HG03520 (cell line): ENCODE measurements around the gene RTKN2.

Experiments used
- ATAC-seq: cut with Tn5 transposase; IDR thresholded peaks from one replicate; pipeline ENCODE4 v1.9.1; 2021; ENCODE audit warnings: mild to moderate bottlenecking, moderate library complexity; ENCODE audit not compliant: unreplicated experiment

RTKN2 gene

GRCh38 chr10:62177111-62177510, 91.5 kb downstream of the RTKN2 start:
- ATAC-seq = no peak

GRCh38 chr10:62175251-62175650, 93.4 kb downstream of the RTKN2 start:
- ATAC-seq = no peak

- no peak for ATAC-seq
Observed at GRCh38 chr10:62172465-62172864, 96.2 kb downstream of the RTKN2 start.

- no peak for ATAC-seq
Observed at GRCh38 chr10:62171791-62172190, 96.9 kb downstream of the RTKN2 start.

- no peak for ATAC-seq
Observed at GRCh38 chr10:62170732-62171131, 97.9 kb downstream of the RTKN2 start.

GRCh38 chr10:62166331-62167131, 102.1 kb downstream of the RTKN2 start:
- peak; percentile 97 for ATAC-seq

GRCh38 chr10:62165803-62166202, 102.8 kb downstream of the RTKN2 start:
- ATAC-seq = no peak

GRCh38 chr10:62163024-62163423, 105.6 kb downstream of the RTKN2 start:
- no peak for ATAC-seq

GRCh38 chr10:62162261-62162981, 106.2 kb downstream of the RTKN2 start:
- no peak for ATAC-seq

GRCh38 chr10:62159351-62159750, 109.3 kb downstream of the RTKN2 start:
- no peak for ATAC-seq

- ATAC-seq = no peak
Observed at GRCh38 chr10:62157601-62158000, 111.0 kb downstream of the RTKN2 start.

- ATAC-seq = no peak
Observed at GRCh38 chr10:62155054-62155680, 113.5 kb downstream of the RTKN2 start.

- no peak for ATAC-seq
Observed at GRCh38 chr10:62154231-62154630, 114.4 kb downstream of the RTKN2 start.

- ATAC-seq = no peak
Observed at GRCh38 chr10:62153191-62153590, 115.5 kb downstream of the RTKN2 start.

GRCh38 chr10:62149621-62150020, 119.0 kb downstream of the RTKN2 start:
- ATAC-seq = no peak

GRCh38 chr10:62148155-62148554, 120.5 kb downstream of the RTKN2 start:
- ATAC-seq = no peak

GRCh38 chr10:62147425-62147824, 121.2 kb downstream of the RTKN2 start:
- ATAC-seq = no peak

- ATAC-seq = no peak
Observed at GRCh38 chr10:62136931-62137330, 131.7 kb downstream of the RTKN2 start.

GRCh38 chr10:62133618-62134017, 135.0 kb downstream of the RTKN2 start:
- peak; percentile 95 for ATAC-seq
